GM12891 (cell line): ENCODE results near the gene MCM7.
"Not testable (repeated sequence)": the region's sequence is repeated elsewhere in the genome, so short reads cannot be mapped to it uniquely, and the experiment has no call there.

Experiments
- DNase-seq: peaks from one replicate; pipeline ENCODE4 v3.0.0; 2011; ENCODE audit warnings: low spot score; ENCODE audit not compliant: insufficient read length
- FAIRE-seq: peaks from 2 replicates; lab custom pipeline; 2011; peaks lifted over from hg19 to GRCh38; lab: Jason Lieb, UNC
- PAX5 ChIP-seq: IDR thresholded peaks from 2 replicates; pipeline ENCODE4 v1.6.1; 2011; ENCODE audit warnings: low read length, moderate library complexity, mild to moderate bottlenecking; ENCODE audit not compliant: insufficient read depth, severe bottlenecking
- POLR2A ChIP-seq: IDR thresholded peaks from 2 replicates; pipeline ENCODE4 v1.6.1; 2011; ENCODE audit warnings: low read depth, low read length, control low read depth
- POLR2AphosphoS5 ChIP-seq: IDR thresholded peaks from 2 replicates; pipeline ENCODE4 v1.6.1; 2011; ENCODE audit warnings: low read depth, low read length, control low read depth
- POU2F2 ChIP-seq: IDR thresholded peaks from 2 replicates; pipeline ENCODE4 v1.6.1; 2011; ENCODE audit warnings: low read depth, mild to moderate bottlenecking, control low read depth, low read length, moderate library complexity
- SPI1 ChIP-seq: IDR thresholded peaks from 2 replicates; pipeline ENCODE4 v1.6.1; 2011; ENCODE audit warnings: low read depth, low read length, control low read depth
- TAF1 ChIP-seq: IDR thresholded peaks from 2 replicates; pipeline ENCODE4 v1.6.1; 2011; ENCODE audit warnings: low read depth, low read length, control low read depth

MCM7 gene

DNA sequence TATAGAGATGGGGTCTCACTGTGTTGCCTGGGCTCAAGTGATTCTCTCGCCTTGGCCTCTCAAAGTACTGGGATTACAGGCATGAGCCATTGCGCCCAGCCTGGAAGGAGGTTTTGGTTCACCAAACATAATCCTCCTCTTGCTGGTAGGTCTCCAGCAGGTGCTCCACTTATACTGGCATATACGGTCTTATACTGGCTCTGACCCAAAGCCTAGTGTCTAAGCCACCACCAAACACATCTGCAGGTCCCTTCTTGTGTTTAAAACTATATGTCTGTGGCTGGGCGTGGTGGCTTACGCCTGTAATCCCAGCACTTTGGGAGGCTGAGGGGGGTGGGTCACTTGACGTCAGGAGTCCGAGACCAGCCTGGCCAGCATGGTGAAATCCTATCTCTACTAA, 30.9 kb upstream of the MCM7 start:
- TF ChIP-seq POLR2AphosphoS5 (no peak), PAX5 (no peak), POU2F2 (no peak), SPI1 (no peak), TAF1 (no peak), POLR2A (no peak)
- FAIRE-seq = no peak
- no peak for DNase-seq

GRCh38 chr7:100130608-100131453, 29.6 kb upstream of the MCM7 start:
- FAIRE-seq = no peak
- DNase-seq = no peak
- TF ChIP-seq PAX5 (no peak), POLR2A (no peak), POU2F2 (no peak), SPI1 (no peak), POLR2AphosphoS5 (no peak), TAF1 (no peak)

DNA sequence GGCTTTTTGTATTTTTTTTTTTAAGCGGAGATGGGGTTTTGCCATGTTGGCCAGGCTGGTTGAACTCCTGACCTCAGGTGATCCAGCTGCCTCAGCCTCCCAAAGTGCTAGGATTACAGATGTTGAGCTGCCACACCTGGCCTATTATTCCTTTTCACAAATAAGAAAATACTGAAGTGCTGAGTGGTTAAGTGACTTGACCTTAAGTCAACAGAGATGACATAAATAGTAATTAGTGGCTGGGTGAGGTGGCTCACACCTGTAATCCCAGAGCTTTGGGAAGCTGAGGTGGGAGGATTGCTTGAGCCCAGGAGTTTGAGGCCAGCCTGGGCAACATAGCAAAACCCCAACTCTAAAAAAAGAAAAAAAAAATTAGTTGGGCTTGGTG, 29.0 kb upstream of the MCM7 start:
- FAIRE-seq, DNase-seq: not testable (repeated sequence)

DNA sequence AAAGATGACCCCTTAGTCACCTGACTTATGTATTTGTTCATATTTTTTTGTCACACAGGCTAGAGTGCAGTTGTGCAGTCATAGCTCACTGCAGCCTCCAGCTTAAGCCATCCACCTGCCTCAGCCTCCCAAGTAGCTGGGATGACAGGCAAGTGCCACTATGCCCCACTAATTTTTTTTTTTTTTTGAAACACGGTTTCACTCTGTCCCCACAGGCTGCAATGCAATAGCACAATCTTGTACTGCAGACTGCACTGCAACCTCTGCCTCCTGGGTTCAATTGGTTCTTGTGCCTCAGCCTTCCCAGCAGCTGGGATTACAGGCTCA, 27.4 kb upstream of the MCM7 start:
- DNase-seq (no peak), FAIRE-seq (no peak)
- TF ChIP-seq PAX5 (no peak), SPI1 (no peak), TAF1 (no peak), POLR2A (no peak), POU2F2 (no peak), POLR2AphosphoS5 (no peak)

DNA sequence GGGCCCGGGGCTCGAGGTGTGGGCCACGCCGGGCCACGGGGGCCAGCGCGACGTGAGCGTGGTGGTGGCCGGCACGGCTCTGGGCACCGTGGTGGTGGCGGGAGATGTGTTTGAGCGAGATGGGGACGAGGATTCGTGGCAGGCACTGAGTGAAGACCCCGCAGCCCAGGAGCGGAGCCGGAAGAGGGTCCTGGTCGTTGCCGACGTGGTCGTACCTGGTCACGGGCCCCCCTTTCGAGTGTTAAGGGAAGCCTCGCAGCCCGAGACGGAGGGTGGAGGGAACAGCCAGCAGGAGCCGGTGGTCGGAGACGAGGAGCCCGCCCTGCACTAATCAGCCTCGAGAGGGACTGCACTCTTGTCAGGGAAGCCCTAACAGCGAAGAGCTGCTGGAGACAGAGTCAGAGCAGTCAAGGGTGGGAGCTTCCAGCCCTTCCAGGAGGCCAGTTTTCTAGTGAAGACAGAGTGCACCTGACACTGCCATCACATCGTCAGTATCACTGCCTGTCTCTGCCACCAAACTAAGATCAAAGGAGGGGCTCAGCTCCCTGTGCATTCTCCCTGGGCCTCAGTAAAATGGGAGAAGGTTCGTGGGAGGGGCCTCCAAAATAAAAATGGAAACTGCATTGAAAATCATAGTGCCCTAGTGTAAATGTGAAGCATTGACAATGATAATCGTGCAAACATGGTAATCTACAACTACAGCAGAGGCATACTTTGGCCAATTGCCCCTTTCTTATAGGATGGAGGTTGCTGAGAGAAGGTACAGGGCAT, 26.9 kb upstream of the MCM7 start:
- TF ChIP-seq PAX5 (no peak), SPI1 (no peak), POLR2AphosphoS5 (no peak), POLR2A (no peak), POU2F2 (no peak), TAF1 (no peak)
- no peak for FAIRE-seq
- no peak for DNase-seq

DNA sequence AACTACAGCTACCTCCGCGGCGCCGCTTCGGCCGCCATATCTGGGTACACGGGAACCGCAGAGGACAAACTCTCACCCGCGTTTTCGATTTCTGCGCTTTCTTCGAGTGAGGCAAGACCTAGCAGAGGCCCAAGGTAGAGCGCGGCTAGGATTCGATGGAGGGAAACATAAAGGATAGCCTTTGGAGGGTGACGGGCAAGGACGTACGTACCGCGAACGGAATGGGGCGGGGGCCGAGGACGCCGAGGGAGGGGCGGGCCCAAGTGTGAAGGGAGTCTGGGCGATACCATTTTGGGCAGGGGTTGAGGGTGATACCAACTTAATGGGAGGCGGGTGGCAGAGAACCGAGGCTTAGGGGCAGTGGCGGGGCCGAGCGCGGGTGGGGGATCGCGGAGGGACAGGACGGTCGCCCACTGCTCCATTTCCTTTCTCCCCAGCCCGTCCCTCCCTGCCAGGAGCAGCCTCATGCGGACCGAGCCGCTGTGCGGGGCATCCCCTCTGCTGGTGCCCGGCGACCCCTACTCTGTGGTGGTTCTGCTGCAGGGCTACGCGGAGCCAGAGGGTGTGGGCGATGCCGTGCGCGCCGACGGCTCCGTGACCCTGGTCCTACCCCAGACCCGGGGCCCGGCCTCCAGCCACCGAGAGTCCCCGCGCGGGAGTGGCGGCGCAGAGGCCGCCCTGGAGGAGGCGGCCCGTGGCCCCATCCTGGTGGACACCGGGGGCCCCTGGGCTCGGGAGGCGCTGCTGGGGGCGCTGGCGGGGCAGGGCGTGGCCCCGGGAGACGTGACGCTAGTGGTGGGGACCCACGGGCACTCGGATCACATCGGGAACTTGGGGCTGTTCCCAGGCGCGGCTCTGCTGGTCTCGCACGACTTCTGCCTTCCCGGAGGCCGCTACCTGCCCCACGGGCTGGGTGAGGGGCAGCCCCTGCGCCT, 26.0 kb upstream of the MCM7 start, which contains the start of gene MBLAC1:
TSS of gene MBLAC1 (plus strand) at position 37 of the 935 bp plus-strand sequence. CDS start at position 466, 429 bp downstream.
- FAIRE-seq = peak; percentile 91
- TF ChIP-seq POLR2A (peak; percentile 71), TAF1 (peak; percentile 74; the same call in 1 of the 2 replicates), POU2F2 (no peak), POLR2AphosphoS5 (peak; percentile 82), PAX5 (no peak), SPI1 (no peak)
- DNase-seq = peak; percentile 84

DNA sequence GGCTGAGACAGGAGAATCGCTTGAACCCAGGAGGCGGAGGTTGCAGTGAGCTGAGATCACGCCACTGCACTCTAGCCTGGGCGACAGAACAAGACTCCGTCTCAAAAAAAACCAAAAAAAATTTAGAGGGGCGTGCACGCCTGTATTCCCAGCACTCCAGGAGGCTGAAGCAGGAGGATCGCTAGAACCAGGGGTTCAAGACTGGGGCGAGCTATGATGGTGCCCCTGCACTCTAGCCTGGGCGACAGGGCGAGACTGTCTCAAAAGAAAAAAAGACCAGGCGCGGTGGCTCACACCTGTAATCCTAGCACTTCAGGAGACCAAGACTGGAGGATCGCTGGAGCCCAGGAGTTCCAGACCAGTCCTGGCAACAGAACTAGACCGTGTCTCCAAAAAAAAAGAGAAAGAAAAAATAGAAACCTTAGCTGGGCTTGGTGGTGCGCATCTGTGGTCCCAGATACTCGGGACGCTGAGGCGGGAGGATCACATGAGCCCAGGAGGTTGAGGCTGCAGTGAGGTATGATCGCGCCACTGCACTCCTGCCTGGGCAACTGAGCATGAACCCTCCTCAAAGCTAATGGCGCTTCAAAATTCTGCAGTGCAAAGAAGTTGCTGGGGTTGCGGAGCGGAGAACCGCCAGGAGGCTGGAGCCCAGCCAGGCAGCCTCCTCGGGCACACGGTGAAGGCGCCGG, 25.2 kb upstream of the MCM7 start:
- DNase-seq (no peak), FAIRE-seq (peak; percentile 9)
- TF ChIP-seq SPI1 (no peak), POLR2A (no peak), POU2F2 (0 out of 2 replicates have a peak, but pooled peaks have one; percentile 74), TAF1 (no peak; the same call in 1 of the 2 replicates), PAX5 (peak; percentile 3), POLR2AphosphoS5 (no peak)

GRCh38 chr7:100124301-100125230, 23.4 kb upstream of the MCM7 start:
- DNase-seq = no peak
- TF ChIP-seq TAF1 = no peak
- no peak for TF ChIP-seq POLR2AphosphoS5
- FAIRE-seq = no peak
